GM21529 (cell line): ENCODE results near the gene DCDC2.
"Not testable (repeated sequence)": the region's sequence is repeated elsewhere in the genome, so short reads cannot be mapped to it uniquely, and the experiment has no call there.

Experiments used
- ATAC-seq: cut with Tn5 transposase; IDR thresholded peaks from one replicate; pipeline ENCODE4 v1.9.1; 2021; ENCODE audit not compliant: unreplicated experiment

Gene DCDC2

DNA sequence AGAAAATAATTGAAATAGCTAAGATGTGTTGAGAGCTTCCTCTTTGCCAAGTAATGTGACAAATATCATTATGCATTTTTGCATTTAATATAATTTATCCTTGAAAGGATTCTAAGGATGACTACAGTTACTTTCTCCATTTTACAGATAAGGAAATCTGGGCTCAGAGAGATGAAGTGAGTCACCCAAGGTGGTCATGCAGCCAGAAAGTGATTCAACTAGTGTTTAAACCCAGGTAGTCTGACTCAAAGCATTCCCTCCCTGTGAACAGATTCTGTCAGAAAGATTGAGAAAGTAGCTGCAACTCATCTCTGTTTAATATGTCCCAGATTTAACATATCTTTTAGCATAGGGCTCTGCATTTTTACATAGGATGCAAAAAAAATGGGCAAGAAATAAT, 203.7 kb downstream of the DCDC2 start:
- ATAC-seq = no peak

GRCh38 chr6:24152014-24152413, 205.8 kb downstream of the DCDC2 start:
- ATAC-seq = no peak

DNA sequence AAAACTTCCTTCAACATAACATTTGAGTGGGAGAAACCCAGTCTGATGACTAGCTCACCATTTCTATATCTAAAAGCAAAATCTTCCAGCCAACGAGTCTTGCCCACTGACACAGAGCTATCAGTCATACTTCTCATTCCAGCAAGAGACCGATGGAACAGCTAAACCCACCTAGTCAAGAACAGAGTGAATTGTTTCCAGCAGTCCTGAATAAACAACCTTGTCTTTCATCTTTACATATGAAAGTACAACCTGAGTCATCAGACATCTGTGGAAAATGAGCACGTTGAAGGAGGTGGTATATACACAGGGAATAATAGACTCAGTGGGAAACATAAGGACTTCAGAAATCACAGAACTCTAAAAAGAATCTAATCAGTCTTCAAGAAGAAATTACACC, 208.0 kb downstream of the DCDC2 start:
- no peak for ATAC-seq

- no peak for ATAC-seq
Observed at GRCh38 chr6:24149296-24149695, 208.6 kb downstream of the DCDC2 start.

DNA sequence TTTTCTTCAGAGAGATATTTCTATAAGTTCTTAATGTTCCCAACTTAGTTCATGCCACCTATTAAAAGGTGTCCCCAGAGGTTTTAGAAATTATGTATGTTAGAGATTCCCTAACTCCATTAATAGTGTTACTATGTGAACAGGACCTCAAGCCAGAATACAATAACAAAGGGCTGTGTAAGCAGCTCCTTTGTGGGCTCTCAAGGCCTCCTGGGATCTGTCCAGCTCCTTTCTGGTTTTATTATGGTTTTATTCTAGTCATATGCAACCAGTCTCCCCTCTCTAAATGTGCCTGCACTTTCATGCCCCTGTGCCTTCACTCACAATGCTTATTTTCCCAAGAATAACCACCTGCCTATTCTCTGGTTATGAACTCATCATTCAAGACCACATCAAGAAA, 209.2 kb downstream of the DCDC2 start:
- no peak for ATAC-seq

GRCh38 chr6:24148154-24148570, 209.7 kb downstream of the DCDC2 start:
- no peak for ATAC-seq

- ATAC-seq = no peak
Observed at GRCh38 chr6:24147511-24148153, 210.2 kb downstream of the DCDC2 start.

DNA sequence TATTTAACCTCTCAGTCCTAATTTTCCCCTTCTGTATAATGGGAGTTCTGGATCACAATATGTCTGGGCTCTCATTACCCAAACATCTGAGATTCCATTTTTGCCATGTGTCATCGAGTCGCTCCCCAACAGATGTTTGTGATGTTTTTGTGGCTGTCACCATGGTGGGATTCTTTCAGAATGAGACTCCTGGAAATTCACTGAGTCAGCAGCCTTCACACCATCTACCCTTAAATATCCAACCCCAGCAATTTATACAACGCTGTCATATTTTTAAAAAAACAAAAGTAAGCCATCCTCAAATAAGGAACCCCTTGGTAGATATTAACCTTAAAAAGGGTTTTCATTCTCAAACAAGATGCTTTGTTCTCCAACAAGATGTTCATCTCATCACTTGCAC, 211.0 kb downstream of the DCDC2 start:
- ATAC-seq = no peak

GRCh38 chr6:24145690-24146131, 212.1 kb downstream of the DCDC2 start:
- no peak for ATAC-seq

DNA sequence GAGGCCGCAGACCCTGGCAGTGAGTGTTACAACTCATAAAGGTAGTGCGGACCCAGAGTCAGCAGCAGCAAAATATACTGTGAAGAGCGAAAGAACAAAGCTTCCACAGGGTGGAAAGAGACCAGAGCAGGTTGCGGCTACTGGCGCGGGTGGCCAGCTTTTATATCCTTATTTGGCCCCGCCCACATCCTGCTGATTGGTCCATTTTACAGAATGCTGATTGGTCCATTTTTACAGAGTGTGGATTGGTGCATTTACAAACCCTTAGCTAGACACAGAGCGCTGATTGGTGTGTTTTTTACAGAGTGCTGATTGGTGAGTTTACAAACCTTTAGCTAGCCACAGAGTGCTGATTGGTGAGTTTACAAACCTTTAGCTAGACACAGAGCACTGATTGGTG, 215.1 kb downstream of the DCDC2 start:
- ATAC-seq = not testable (repeated sequence)

GRCh38 chr6:24140591-24140990, 217.3 kb downstream of the DCDC2 start:
- ATAC-seq = no peak

DNA sequence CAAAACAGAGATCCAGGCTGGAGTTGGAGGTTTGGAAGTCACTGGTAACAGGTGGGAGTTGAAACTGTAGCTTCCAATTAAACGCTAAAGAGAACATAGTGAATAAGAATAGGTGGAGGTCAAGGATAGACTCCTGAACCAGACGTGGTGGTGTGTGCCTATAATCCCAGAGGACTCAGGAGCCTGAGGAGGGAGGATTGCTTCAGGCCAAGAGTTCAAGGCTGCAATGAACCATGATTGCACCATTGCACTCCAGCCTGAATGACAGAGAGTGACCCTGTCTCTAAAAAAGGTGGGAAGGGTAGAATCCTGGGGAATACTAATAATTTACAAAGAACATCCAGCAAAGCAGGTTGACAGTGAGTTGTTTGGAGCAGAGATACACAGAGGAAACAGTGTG, 218.2 kb downstream of the DCDC2 start:
- no peak for ATAC-seq

DNA sequence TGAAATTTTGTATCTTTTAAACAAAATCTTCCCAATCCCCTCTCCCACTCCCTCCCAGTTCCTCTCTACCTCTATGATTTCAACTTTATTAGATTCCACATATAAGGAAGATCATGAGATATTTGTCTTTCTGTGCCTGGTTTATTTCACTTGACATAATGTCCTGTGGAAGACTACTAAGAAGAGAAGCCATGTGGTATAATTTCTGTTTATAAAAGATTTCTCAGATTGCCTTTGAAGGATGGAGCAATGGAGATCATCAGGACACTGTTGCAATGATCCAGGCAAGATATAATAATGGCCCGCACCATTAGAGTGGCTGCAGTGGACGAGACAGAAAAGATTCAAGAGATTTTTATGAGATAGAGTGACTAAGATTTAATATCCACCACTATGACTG, 218.8 kb downstream of the DCDC2 start:
- no peak for ATAC-seq

DNA sequence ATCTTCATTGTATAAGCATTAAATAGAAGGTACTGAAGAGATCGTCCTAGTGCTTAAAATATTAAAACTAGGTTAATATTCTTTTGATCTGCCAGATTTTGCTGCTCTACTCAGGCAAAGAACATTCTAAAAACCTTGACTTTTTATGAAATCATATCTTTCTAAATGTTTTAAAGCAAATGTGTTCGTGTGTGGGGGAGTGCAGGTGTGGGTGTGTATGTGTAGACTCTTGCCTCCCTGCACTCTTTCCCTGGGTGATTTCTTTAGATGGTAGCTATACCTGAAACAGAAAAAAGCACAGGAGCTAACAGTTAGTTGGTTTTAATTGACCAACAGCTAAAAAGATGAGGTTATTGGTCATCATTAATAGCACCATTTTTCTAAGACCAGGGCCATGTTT, 226.1 kb downstream of the DCDC2 start:
- no peak for ATAC-seq

DNA sequence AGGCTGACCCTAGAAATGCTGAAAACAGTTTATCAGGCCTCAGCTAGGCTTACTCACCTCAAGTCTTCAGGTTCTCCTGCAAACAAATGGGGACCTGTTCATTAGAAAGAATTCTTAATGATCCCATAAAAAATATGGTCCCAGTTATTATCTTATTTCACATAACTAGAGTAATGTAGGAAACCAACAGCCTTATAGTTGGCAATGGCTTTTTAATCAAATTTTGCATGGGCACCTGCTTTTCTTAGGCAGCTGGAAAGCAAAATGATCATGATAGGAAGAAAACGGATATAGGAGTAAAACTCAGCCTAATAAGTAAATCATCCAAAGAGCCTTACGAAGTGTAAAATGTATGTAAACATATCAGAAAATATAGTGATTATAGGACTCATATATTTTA, 230.5 kb downstream of the DCDC2 start:
- ATAC-seq = no peak

DNA sequence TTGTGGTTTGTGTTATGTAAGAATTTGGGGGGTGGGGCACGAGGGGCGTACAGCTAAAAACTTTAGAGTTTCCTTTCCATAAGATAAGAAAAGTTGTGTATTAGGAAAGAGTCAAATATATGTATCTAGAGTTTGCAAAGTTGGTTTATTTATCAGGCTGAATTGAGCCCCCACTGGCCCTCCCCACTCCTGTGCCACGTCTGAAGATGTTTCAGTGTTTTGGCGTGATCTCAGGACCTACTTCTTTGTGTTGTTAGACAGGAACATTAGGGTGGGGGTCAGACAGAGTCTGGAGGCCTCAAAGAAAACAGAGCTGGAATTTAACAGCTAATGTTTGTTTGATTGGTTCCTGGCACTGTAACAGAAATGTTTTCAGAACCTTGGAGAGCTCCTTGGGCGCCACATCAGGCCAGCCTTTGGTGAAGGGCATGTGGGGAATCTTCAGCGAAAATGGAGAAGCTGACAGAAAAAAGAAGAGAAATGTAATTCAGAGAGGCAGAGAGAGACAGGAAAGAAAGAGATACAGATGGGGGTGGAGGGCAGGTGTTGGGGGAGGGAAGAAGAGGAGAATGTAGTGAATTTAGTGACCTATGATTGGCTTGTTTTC, 231.2 kb downstream of the DCDC2 start:
- no peak for ATAC-seq

DNA sequence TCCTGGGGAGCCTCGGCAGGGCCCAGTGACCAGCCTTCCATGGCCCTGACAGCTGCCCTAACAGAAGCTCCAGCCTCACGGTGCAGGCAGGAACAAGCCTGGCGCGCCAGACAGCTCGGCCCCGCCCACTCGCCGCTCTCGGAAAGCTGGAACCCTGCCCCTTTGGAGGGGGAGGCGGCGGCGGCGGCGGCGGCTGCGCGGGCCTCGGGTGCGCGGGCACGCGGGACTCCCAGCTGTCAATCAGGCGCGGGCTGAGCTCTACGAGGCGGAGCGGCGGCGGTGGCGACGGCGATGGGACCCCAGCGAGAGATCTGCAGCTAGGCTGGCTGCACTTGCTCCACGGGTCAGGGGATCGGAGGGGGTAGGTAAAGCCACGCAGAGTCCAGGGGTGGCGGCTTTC, 231.9 kb downstream of the DCDC2 start, which contains the start of gene NRSN1:
Gene NRSN1, plus strand, starts transcription at position 236 of the 400 bp plus-strand sequence. CDS start 8,113 bp downstream, outside the sequence.
- no peak for ATAC-seq

- no peak for ATAC-seq
Observed at GRCh38 chr6:24122139-24122538, 235.7 kb downstream of the DCDC2 start.
